AG10803 (cell line): ENCODE results near the gene ZNF441.

Experiments used
- DNase-seq: peaks from one replicate; pipeline ENCODE4 v3.0.0; 2010; ENCODE audit warnings: low read depth
- H3K4me3 ChIP-seq: 2 replicates; pipeline ENCODE4 v1.5.1; 2011; ENCODE audit warnings: mild to moderate bottlenecking, low read length, control low read depth
- TF ChIP-seq, protein P1 (sequence below): conservative IDR thresholded peaks from 2 replicates; pipeline ENCODE4 v1.5.1; 2011; ENCODE audit warnings: mild to moderate bottlenecking, low read length, control low read depth, inconsistent platforms

ZNF441 gene

GRCh38 chr19:11737964-11738745, 28.6 kb upstream of the ZNF441 start:
- DNase-seq, result peak; percentile 14
- TF ChIP-seq, protein P1, sequence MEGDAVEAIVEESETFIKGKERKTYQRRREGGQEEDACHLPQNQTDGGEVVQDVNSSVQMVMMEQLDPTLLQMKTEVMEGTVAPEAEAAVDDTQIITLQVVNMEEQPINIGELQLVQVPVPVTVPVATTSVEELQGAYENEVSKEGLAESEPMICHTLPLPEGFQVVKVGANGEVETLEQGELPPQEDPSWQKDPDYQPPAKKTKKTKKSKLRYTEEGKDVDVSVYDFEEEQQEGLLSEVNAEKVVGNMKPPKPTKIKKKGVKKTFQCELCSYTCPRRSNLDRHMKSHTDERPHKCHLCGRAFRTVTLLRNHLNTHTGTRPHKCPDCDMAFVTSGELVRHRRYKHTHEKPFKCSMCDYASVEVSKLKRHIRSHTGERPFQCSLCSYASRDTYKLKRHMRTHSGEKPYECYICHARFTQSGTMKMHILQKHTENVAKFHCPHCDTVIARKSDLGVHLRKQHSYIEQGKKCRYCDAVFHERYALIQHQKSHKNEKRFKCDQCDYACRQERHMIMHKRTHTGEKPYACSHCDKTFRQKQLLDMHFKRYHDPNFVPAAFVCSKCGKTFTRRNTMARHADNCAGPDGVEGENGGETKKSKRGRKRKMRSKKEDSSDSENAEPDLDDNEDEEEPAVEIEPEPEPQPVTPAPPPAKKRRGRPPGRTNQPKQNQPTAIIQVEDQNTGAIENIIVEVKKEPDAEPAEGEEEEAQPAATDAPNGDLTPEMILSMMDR, result no peak
- peak overlapping the region; percentile 86 for H3K4me3 ChIP-seq

GRCh38 chr19:11738746-11739620, 27.8 kb upstream of the ZNF441 start, which contains the start of gene ZNF823:
Gene ZNF823, minus strand, starts transcription at chr19:11738946. Its CDS starts 127 bp downstream, at chr19:11738819.
- TF ChIP-seq, protein P1, result no peak
- H3K4me3 ChIP-seq, result peak within 1 kb of the TSS; percentile 86
- DNase-seq, result peak; percentile 94

DNA sequence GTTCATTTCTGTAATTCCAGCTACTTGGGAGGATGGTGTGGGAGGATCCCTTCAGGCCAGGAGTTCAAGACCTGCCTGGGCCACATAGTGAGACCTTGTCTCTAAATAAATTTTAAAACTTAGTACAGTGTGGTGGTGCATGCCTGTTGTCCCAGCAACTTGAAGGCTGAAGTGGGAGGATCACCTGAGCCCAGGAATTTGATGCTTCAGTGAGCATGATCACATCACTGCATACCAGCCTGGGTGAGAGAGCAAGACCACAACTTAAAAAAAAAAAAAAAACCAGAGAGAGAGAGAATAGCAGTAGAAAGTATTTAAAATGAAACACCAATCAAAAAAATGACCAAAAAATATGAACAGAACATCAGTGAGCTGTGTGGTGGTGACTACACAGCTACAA, 20.9 kb upstream of the ZNF441 start:
- DNase-seq, result no peak
- TF ChIP-seq, protein P1, result no peak
- no peak overlapping the region for H3K4me3 ChIP-seq

- DNase-seq, result no peak
- no peak overlapping the region for H3K4me3 ChIP-seq
- TF ChIP-seq, protein P1, result no peak
These were observed 19.5 kb upstream of the ZNF441 start for GRCh38 chr19:11747277-11747676.

- no peak for DNase-seq
- H3K4me3 ChIP-seq, result no peak overlapping the region
- TF ChIP-seq, protein P1, result no peak
These were observed 17.0 kb upstream of the ZNF441 start for GRCh38 chr19:11749751-11750150.

DNA sequence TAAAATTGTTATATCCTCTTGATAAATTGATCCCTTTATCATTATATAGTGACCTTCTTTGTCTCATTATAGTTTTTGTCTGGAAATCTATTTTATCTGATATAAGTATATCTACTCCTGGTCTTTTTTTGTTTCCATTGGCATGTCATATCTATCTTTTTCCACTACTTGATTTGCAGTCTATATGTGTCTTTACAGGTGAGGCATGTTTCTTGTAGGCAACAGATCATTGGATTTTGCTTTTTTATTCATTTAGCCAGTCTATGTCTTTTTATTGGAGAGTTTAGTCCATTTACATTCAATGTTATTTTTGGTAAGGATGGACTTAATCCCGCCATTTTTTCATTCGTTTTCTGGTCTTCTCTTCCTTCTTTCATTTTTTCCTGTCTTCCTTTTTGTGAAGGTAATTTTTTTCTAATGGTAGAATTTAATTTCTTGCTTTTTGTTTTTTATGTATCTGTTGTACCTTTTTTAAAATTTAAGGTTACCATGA, 14.5 kb upstream of the ZNF441 start:
- H3K4me3 ChIP-seq, result no peak overlapping the region
- DNase-seq, result no peak
- TF ChIP-seq, protein P1, result no peak
